Measurements from ENCODE around the gene ARHGDIG. TPM values are rescaled to one million over a fixed set of nuclear protein-coding genes. Genes with fewer than 3 reads are reported as not detected.

ARHGDIG gene
- total and polyA plus RNA-seq, 11 donors = 0.26 to 19.2 (median 8.2) TPM

DNA sequence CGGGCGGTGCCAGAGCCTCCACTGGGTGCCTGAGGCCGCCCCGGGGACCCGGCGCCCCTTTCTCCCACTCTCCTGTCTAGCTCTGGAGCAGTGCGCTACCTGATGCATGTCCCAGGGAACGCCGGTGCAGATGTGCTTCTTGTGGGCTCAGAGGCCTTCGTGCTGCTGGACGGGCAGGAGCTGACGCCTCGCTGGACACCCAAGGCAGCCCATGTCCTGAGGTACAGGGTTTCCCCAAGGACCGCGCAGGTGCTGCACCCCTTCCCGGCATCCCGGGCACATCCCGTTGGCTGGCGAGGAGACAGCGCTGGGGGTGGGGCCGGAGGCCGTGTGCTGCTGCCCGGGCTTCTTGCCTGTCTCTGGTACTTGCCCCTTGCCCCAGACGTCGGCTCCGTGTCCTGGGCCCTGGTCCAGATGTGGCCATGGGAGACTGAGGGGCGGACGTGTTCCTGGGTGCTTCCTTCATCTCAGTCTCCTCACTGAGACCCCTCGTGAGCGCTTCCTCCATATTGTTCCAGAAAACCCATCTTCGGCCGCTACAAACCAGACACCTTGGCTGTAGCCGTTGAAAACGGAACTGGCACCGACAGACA is 17.1 kb upstream of the ARHGDIG start:
- intact Hi-C loops (cut with DNase I) = no loop called here
- Histone ChIP-seq H3K27ac (no peak overlapping the region), H3K27me3 (no peaks in the 10 kb centered on the region), H3K4me1 (no peaks in the 10 kb centered on the region), H3K4me3 (no peak overlapping the region), H3K36me3 (peaks cover 0 to 69% (median 59%) of the 10 kb centered on the region in 9 donors), H3K9me3 (no peaks in the 10 kb centered on the region)
- DNase-seq (peak in 1 of 5 donors; percentile 65), ATAC-seq (no peak)
- 91 to 97% (median 96%) methylated on average over 25 to 35 of the region's 35 CpGs for WGBS, 4 donors
- TF ChIP-seq POLR2A (IDR thresholded peaks at IDR 0.05) = no peak
- TF ChIP-seq, protein P1, sequence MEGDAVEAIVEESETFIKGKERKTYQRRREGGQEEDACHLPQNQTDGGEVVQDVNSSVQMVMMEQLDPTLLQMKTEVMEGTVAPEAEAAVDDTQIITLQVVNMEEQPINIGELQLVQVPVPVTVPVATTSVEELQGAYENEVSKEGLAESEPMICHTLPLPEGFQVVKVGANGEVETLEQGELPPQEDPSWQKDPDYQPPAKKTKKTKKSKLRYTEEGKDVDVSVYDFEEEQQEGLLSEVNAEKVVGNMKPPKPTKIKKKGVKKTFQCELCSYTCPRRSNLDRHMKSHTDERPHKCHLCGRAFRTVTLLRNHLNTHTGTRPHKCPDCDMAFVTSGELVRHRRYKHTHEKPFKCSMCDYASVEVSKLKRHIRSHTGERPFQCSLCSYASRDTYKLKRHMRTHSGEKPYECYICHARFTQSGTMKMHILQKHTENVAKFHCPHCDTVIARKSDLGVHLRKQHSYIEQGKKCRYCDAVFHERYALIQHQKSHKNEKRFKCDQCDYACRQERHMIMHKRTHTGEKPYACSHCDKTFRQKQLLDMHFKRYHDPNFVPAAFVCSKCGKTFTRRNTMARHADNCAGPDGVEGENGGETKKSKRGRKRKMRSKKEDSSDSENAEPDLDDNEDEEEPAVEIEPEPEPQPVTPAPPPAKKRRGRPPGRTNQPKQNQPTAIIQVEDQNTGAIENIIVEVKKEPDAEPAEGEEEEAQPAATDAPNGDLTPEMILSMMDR (IDR thresholded peaks at IDR 0.05) = no peak

DNA sequence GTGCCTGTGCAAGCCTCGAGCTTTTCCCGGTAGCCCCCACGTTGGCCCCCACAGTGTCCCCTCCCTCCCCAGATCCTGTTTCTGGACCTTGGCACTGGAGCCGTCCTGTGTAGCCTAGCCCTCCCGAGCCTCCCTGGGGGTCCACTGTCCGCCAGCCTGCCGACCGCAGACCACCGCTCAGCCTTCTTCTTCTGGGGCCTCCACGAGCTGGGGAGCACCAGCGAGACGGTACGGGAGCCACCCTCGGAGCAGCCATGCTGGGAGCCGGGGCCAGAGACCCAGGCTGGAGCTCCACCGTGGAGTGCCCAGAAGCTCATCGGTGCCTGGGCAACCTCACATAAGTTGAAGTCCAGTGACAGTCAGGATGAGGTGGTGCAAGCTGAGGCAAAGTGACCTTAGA is 16.4 kb upstream of the ARHGDIG start:
- DNase-seq = peak in 1 of 5 donors; percentile 65
- Histone ChIP-seq H3K9me3 (no peaks in the 10 kb centered on the region), H3K27me3 (no peaks in the 10 kb centered on the region), H3K27ac (no peak overlapping the region), H3K4me1 (no peaks in the 10 kb centered on the region), H3K4me3 (no peak overlapping the region), H3K36me3 (peaks cover 0 to 66% (median 59%) of the 10 kb centered on the region in 9 donors)
- 90 to 96% (median 94%) methylated on average over 17 of the region's 17 CpGs for WGBS, 4 donors
- intact Hi-C loops (cut with DNase I) = no loop called here
- no peak for ATAC-seq
- TF ChIP-seq POLR2A (IDR thresholded peaks at IDR 0.05) = no peak
- TF ChIP-seq, protein P1 (IDR thresholded peaks at IDR 0.05) = no peak

DNA sequence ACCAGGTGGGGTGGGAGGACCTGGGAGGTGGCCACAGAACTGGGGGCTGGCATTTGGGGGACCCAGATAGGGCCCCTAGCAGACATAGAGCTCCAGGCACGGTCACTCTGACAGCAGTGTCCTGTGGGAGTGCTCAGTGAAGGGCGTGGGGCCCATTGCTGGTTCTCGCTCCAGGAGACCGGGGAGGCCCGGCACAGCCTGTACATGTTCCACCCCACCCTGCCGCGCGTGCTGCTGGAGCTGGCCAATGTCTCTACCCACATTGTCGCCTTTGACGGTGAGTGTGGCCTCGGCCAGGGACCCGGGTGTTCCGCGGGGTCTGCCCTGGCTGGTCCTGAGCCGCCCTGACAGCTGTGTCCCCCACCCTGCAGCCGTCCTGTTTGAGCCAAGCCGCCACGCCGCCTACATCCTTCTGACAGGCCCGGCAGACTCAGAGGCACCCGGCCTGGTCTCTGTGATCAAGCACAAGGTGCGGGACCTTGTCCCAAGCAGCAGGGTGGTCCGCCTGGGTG is 15.9 kb upstream of the ARHGDIG start:
- H3K27me3 ChIP-seq = no peaks in the 10 kb centered on the region
- no peaks in the 10 kb centered on the region for H3K4me1 ChIP-seq
- no peaks in the 10 kb centered on the region for H3K9me3 ChIP-seq
- ATAC-seq (no peak), DNase-seq (peak in 1 of 5 donors; percentile 56)
- peaks cover 0 to 61% (median 54%) of the 10 kb centered on the region in 9 donors for H3K36me3 ChIP-seq
- TF ChIP-seq POLR2A (IDR thresholded peaks at IDR 0.05) = no peak
- TF ChIP-seq, protein P1 (IDR thresholded peaks at IDR 0.05) = no peak
- 81 to 93% (median 89%) methylated on average over 9 to 23 of the region's 23 CpGs for WGBS, 4 donors
- intact Hi-C loops (cut with DNase I) = no loop called here
- no peak overlapping the region for H3K4me3 ChIP-seq
- no peak overlapping the region for H3K27ac ChIP-seq

DNA sequence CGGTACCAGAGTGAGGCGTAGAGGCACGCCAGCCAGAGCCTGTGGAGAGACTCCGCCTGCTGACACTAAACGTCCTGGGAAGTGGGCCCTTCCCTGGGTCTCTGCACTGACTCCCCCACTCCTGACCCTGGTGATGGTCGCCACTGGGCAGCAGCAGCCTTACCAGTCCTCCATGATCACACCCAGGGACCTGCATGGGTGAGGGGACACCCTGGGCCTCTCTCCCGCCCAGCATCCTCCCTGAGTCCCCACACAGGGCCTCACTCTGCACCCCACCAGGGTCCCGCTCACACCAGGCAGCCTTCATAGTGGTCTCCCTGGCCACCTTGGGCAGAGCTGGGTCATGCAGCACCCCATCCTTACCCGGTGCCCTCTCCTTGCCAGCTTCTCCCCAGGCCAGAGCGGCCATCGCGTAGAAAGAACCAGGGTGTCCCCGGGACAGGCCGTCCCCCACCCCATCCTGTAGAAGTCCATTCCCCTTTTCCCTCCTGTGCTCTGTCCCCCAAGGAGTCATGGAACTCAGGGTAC is 15.3 kb upstream of the ARHGDIG start:
- Histone ChIP-seq H3K9me3 (no peaks in the 10 kb centered on the region), H3K27me3 (no peaks in the 10 kb centered on the region), H3K4me1 (no peaks in the 10 kb centered on the region), H3K36me3 (peaks cover 0 to 55% (median 48%) of the 10 kb centered on the region in 9 donors), H3K27ac (no peak overlapping the region), H3K4me3 (no peak overlapping the region)
- TF ChIP-seq POLR2A (IDR thresholded peaks at IDR 0.05) = no peak
- TF ChIP-seq, protein P1 (IDR thresholded peaks at IDR 0.05) = no peak
- no peak for DNase-seq
- no peak for ATAC-seq
- 89 to 95% (median 92%) methylated on average over 9 to 14 of the region's 14 CpGs for WGBS, 4 donors
- intact Hi-C loops (cut with DNase I) = no loop called here
